Prostate gland (tissue), 2 donors: ENCODE measurements around the gene PAK1.

Source experiments
- POLR2A ChIP-seq: fragments of 450-650 bp; IDR thresholded peaks from one replicate; pipeline ENCODE4 v1.6.1; 2016; ENCODE audit warnings: antibody characterized with exemption, mild to moderate bottlenecking
- POLR2AphosphoS5 ChIP-seq: sonication (generic); formaldehyde crosslinking; IDR thresholded peaks from one replicate; pipeline ENCODE4 v1.6.1; 2017; ENCODE audit warnings: antibody characterized with exemption
- TF ChIP-seq, protein P1 (sequence below), 4 experiments: fragments of 200-600 bp in 2 of 4; fragments of 450-650 bp in 2 of 4; sonication (generic) in 2 of 4; IDR thresholded peaks; 1 replicate in 3 of 4; 2 replicates in 1 of 4; pipeline ENCODE4 v1.5.1; 2016 to 2019; ENCODE audit warnings: antibody characterized with exemption in 4 of 4, mild to moderate bottlenecking in 2 of 4, moderate library complexity in 2 of 4

- TF ChIP-seq, protein P1, sequence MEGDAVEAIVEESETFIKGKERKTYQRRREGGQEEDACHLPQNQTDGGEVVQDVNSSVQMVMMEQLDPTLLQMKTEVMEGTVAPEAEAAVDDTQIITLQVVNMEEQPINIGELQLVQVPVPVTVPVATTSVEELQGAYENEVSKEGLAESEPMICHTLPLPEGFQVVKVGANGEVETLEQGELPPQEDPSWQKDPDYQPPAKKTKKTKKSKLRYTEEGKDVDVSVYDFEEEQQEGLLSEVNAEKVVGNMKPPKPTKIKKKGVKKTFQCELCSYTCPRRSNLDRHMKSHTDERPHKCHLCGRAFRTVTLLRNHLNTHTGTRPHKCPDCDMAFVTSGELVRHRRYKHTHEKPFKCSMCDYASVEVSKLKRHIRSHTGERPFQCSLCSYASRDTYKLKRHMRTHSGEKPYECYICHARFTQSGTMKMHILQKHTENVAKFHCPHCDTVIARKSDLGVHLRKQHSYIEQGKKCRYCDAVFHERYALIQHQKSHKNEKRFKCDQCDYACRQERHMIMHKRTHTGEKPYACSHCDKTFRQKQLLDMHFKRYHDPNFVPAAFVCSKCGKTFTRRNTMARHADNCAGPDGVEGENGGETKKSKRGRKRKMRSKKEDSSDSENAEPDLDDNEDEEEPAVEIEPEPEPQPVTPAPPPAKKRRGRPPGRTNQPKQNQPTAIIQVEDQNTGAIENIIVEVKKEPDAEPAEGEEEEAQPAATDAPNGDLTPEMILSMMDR (IDR thresholded peaks at IDR 0.05): no peak
- TF ChIP-seq POLR2A (no peak), POLR2AphosphoS5 (no peak)
Measured at GRCh38 chr11:77300695-77301094, 173.2 kb downstream of the PAK1 start.
